Neural crest cell (in vitro differentiated cells): ENCODE data around the gene GCK. TPM values are rescaled to one million over a fixed set of nuclear protein-coding genes. Genes with fewer than 3 reads are reported as not detected.

Experiments used
- DNase-seq: peaks from one replicate; pipeline ENCODE4 v3.0.0; 2021; ENCODE audit warnings: low read depth, mixed read lengths, low spot score
- H3K27ac Mint-ChIP-seq: one replicate; pipeline ENCODE4 v1.8.0; 2021; ENCODE audit warnings: mild to moderate bottlenecking, mixed read lengths; ENCODE audit not compliant: unreplicated experiment
- H3K27me3 Mint-ChIP-seq: 2 replicates; pipeline ENCODE4 v1.8.0; 2021; ENCODE audit warnings: low read depth, mild to moderate bottlenecking, mixed read lengths
- H3K36me3 Mint-ChIP-seq: 2 replicates; pipeline ENCODE4 v1.8.0; 2021; ENCODE audit warnings: low read depth, mild to moderate bottlenecking, mixed read lengths
- H3K4me1 Mint-ChIP-seq: 2 replicates; pipeline ENCODE4 v1.8.0; 2021; ENCODE audit warnings: mixed read lengths
- H3K4me3 Mint-ChIP-seq: one replicate; pipeline ENCODE4 v1.8.0; 2021; ENCODE audit warnings: mild to moderate bottlenecking, mixed read lengths
- H3K9me3 Mint-ChIP-seq: 2 replicates; pipeline ENCODE4 v1.8.0; 2021; ENCODE audit warnings: mixed read lengths
- total RNA-seq: library from RNA; stranded (reverse); gene quantifications from 2 replicates; pipeline ENCODE4 v1.2.1, GENCODE V29; 2021
- TF ChIP-seq, protein P1 (sequence below): fragments of 200-600 bp; sonication (generic); conservative IDR thresholded peaks from 2 replicates; pipeline ENCODE4 v1.5.0; 2021; ENCODE audit warnings: antibody characterized with exemption, mild to moderate bottlenecking

Gene GCK
- total RNA-seq, 1 donor from 2014 or later: 0.42 TPM

DNA sequence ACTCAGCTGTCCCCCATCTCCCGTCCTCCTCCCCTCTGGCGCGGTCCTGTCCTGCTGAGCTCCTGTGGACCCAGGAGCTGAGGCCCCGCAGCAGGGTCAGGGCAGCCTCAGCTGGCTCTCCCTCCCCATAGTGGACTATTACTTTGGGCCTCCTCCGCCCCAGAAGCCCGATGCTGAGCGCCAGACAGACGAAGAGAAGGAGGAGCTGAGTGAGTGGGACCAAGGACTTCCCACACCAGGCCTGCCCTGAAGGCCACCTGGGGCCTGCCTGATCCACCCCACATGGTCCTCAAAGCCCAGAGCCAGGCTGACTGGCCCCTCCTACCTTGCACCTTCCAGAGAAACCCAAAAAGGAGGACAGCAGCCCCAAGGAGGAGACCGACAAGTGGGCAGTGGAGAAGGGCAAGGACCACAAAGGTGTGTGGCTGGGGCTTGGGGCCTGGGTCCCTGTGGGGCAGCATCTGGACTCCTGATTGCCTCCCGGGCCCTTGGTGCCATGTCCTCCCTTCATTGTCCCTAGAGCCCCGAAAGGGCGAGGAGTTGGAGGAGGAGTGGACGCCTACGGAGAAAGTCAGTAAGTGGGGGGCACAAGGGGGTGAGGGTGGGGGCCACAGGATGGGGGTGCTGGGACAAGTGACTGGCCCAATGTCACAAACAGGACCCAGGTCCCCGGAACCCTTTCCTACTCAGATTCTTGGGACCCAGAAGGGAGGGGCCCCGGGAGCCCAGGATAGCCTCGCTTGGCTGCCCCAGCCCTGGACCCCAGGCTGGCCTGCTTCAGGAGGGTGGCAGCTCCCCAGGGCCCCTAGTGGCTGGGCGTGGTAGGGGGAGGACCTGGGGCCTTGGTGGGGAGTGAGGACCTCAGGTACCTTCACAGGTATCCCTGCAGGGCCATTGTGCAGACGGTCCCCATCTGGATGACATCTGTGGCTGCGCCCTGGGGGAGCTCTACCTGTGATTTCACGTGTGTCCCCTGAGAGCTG, 80.2 kb downstream of the GCK start:
- H3K4me1 Mint-ChIP-seq: peaks cover 14% of the 10 kb centered on the region
- no peak overlapping the region for H3K27ac Mint-ChIP-seq
- no peaks in the 10 kb centered on the region for H3K9me3 Mint-ChIP-seq
- TF ChIP-seq, protein P1, sequence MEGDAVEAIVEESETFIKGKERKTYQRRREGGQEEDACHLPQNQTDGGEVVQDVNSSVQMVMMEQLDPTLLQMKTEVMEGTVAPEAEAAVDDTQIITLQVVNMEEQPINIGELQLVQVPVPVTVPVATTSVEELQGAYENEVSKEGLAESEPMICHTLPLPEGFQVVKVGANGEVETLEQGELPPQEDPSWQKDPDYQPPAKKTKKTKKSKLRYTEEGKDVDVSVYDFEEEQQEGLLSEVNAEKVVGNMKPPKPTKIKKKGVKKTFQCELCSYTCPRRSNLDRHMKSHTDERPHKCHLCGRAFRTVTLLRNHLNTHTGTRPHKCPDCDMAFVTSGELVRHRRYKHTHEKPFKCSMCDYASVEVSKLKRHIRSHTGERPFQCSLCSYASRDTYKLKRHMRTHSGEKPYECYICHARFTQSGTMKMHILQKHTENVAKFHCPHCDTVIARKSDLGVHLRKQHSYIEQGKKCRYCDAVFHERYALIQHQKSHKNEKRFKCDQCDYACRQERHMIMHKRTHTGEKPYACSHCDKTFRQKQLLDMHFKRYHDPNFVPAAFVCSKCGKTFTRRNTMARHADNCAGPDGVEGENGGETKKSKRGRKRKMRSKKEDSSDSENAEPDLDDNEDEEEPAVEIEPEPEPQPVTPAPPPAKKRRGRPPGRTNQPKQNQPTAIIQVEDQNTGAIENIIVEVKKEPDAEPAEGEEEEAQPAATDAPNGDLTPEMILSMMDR: no peak
- H3K27me3 Mint-ChIP-seq: no peaks in the 10 kb centered on the region
- DNase-seq: no peak
- H3K4me3 Mint-ChIP-seq: no peak overlapping the region
- peaks cover 7% of the 10 kb centered on the region for H3K36me3 Mint-ChIP-seq

- no peak for DNase-seq
- no peaks in the 10 kb centered on the region for H3K9me3 Mint-ChIP-seq
- H3K36me3 Mint-ChIP-seq: peaks cover 2% of the 10 kb centered on the region
- H3K27me3 Mint-ChIP-seq: no peaks in the 10 kb centered on the region
- peaks cover 14% of the 10 kb centered on the region for H3K4me1 Mint-ChIP-seq
- TF ChIP-seq, protein P1: no peak
- no peak overlapping the region for H3K4me3 Mint-ChIP-seq
- H3K27ac Mint-ChIP-seq: no peak overlapping the region
Observed at GRCh38 chr7:44107961-44108767, 81.1 kb downstream of the GCK start.

DNA sequence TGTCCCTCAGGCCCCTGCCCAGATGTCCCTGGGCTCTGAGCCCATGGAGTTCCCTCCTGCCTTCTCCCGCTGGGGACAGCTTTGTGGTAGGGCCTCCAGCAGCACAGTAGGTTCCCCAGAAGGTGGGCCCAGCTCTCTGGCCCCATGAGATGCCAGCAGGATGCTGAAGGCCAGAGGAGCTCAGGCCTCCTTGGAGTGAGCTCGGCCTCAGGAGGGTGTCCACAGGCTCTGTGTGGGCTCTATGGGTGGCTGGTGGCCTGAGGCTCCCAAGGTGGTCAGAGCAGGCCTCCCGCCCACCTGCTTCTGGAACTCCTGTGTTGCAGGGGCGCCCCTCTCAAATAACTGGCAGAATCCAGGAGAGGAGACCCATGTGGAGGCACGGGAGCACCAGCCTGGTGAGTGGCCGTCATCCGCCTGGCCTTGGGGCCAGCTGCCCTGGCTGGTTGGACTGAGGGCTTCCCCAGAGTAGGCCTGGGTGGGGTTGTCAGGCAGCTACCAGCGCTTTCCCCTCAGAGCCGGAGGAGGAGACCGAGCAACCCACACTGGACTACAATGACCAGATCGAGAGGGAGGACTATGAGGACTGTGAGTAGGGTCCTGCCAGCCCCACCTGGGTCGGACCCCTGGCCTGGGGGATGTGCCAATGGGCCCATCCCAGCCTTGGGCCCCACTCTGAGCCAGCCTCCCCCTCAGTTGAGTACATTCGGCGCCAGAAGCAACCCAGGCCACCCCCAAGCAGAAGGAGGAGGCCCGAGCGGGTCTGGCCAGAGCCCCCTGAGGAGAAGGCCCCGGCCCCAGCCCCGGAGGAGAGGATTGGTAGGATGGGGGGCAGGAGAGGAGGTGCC, 81.9 kb downstream of the GCK start:
- H3K4me1 Mint-ChIP-seq: peaks cover 14% of the 10 kb centered on the region
- no peak overlapping the region for H3K27ac Mint-ChIP-seq
- no peaks in the 10 kb centered on the region for H3K27me3 Mint-ChIP-seq
- H3K4me3 Mint-ChIP-seq: no peak overlapping the region
- DNase-seq: no peak
- H3K36me3 Mint-ChIP-seq: peaks cover 2% of the 10 kb centered on the region
- TF ChIP-seq, protein P1: no peak
- H3K9me3 Mint-ChIP-seq: no peaks in the 10 kb centered on the region

GRCh38 chr7:44106311-44107065, 82.8 kb downstream of the GCK start:
- TF ChIP-seq, protein P1: no peak
- Mint-ChIP-seq H3K27ac (no peak overlapping the region), H3K4me3 (peak overlapping the region; percentile 87), H3K9me3 (no peaks in the 10 kb centered on the region), H3K27me3 (no peaks in the 10 kb centered on the region), H3K4me1 (peaks cover 14% of the 10 kb centered on the region), H3K36me3 (peaks cover 2% of the 10 kb centered on the region)
- no peak for DNase-seq
